Erythroblast (primary cell): ENCODE measurements around the gene PLEKHA4.

ENCODE experiments used
- GATA1 ChIP-seq: IDR thresholded peaks from 2 replicates; pipeline ENCODE4 v1.6.1; 2011; ENCODE audit warnings: low read depth, mild to moderate bottlenecking, control low read depth, low read length, moderate library complexity
- POLR2A ChIP-seq: IDR thresholded peaks from 2 replicates; pipeline ENCODE4 v1.6.1; 2011; ENCODE audit warnings: mild to moderate bottlenecking, low read length

DNA sequence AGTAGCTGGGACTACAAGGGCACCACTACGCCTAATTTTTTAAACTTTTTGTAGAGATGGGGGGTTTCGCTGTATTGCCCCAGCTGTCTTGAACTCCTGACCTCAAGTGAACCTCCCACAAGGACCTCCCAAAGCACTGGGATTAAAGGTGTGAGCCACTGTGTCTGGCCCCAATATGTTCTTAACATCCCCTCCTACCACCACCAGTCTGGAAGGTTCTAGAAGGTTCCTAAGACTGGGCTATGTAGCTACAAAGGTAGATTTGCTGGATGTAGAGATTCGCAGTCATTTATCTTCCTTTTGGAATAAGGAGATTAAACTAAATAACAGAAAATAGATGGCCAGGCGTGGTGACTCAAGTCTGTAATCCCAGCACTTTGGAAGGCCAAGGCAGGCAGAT is 37.5 kb downstream of the PLEKHA4 start:
- TF ChIP-seq POLR2A: no peak
- no peak for TF ChIP-seq GATA1
